Osteoblast (primary cell): ENCODE measurements around the gene PAX4. TPM values are rescaled to one million over a fixed set of nuclear protein-coding genes. Genes with fewer than 3 reads are reported as not detected.

Experiments
- DNase-seq: peaks from one replicate; pipeline ENCODE4 v3.0.0; 2011; ENCODE audit warnings: low spot score, mixed read lengths; ENCODE audit not compliant: insufficient read length; ENCODE audit errors: missing footprints
- H2AFZ ChIP-seq: 2 replicates; pipeline ENCODE4 v1.6.0; 2011; ENCODE audit warnings: mild to moderate bottlenecking, low read length
- H3K27ac ChIP-seq: 2 replicates; pipeline ENCODE4 v1.5.1; 2011; ENCODE audit warnings: mild to moderate bottlenecking, low read depth, low read length, moderate library complexity
- H3K27me3 ChIP-seq: 2 replicates; pipeline ENCODE4 v1.6.0; 2012; ENCODE audit warnings: mild to moderate bottlenecking, control low read depth, inconsistent platforms, low read length, moderate library complexity; ENCODE audit not compliant: insufficient read depth
- H3K36me3 ChIP-seq: 2 replicates; pipeline ENCODE4 v1.5.1; 2011; ENCODE audit warnings: mild to moderate bottlenecking, low read length, control low read depth, moderate library complexity; ENCODE audit not compliant: insufficient read depth
- H3K4me1 ChIP-seq: 2 replicates; pipeline ENCODE4 v1.5.1; 2011; ENCODE audit warnings: mild to moderate bottlenecking, low read length, control low read depth, moderate library complexity; ENCODE audit not compliant: insufficient read depth
- H3K4me2 ChIP-seq: 2 replicates; pipeline ENCODE4 v1.6.0; 2011; ENCODE audit warnings: mild to moderate bottlenecking, low read length; ENCODE audit not compliant: insufficient read depth
- H3K4me3 ChIP-seq: fragments of 200-600 bp; sonication (generic); 3 replicates; pipeline ENCODE4 v1.5.1; 2012; ENCODE audit warnings: mild to moderate bottlenecking, low read length, inconsistent platforms; ENCODE audit not compliant: insufficient read depth
- H3K79me2 ChIP-seq: 2 replicates; pipeline ENCODE4 v1.6.0; 2012; ENCODE audit warnings: mild to moderate bottlenecking, low read length, control low read depth, inconsistent platforms; ENCODE audit not compliant: insufficient read depth
- H3K9me3 ChIP-seq: 2 replicates; pipeline ENCODE4 v1.5.1; 2011; ENCODE audit warnings: low read depth, low read length, control low read depth
- H4K20me1 ChIP-seq: 2 replicates; pipeline ENCODE4 v1.6.0; 2012; ENCODE audit warnings: mild to moderate bottlenecking, low read length, control low read depth; ENCODE audit not compliant: insufficient read depth
- total RNA-seq: library from RNA; depleted of rRNA; stranded (reverse); fragments of >200 nt; gene quantifications from 2 replicates; pipeline ENCODE4 v1.2.3, GENCODE V29; 2012
- TF ChIP-seq, protein P1 (sequence below): IDR thresholded peaks from 2 replicates; pipeline ENCODE4 v1.5.1; 2011; ENCODE audit warnings: mild to moderate bottlenecking, low read depth, low read length, moderate library complexity; ENCODE audit errors: extremely low read depth

The PAX4 gene
- total RNA-seq, 1 donor, result not detected

DNA sequence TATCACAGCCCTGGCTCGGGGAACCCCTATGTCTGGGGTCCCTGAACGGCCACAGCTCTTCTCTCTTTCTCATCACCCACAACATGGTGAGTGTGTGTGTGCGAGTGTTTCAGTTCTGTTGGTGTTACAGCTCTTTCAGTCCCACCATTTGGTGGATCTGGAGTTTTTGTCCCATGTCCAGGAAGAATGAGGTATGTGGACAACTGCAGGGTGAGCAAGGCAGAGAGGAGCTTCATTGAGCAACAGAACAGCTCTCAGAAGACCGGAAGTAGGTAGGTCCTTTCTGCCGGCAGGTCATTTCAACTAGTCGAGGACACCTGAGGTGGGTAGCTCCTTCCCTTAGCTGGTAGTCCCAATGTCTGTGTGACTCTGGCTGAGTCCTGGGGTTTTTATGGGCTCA, 9.5 kb downstream of the PAX4 start:
- TF ChIP-seq, protein P1, sequence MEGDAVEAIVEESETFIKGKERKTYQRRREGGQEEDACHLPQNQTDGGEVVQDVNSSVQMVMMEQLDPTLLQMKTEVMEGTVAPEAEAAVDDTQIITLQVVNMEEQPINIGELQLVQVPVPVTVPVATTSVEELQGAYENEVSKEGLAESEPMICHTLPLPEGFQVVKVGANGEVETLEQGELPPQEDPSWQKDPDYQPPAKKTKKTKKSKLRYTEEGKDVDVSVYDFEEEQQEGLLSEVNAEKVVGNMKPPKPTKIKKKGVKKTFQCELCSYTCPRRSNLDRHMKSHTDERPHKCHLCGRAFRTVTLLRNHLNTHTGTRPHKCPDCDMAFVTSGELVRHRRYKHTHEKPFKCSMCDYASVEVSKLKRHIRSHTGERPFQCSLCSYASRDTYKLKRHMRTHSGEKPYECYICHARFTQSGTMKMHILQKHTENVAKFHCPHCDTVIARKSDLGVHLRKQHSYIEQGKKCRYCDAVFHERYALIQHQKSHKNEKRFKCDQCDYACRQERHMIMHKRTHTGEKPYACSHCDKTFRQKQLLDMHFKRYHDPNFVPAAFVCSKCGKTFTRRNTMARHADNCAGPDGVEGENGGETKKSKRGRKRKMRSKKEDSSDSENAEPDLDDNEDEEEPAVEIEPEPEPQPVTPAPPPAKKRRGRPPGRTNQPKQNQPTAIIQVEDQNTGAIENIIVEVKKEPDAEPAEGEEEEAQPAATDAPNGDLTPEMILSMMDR, result no peak
- Histone ChIP-seq H2AFZ (no peak overlapping the region), H3K9me3 (no peaks in the 10 kb centered on the region), H4K20me1 (no peaks in the 10 kb centered on the region), H3K4me3 (no peak overlapping the region), H3K36me3 (no peaks in the 10 kb centered on the region), H3K79me2 (no peaks in the 10 kb centered on the region), H3K4me2 (no peak overlapping the region), H3K4me1 (no peaks in the 10 kb centered on the region), H3K27ac (no peak overlapping the region), H3K27me3 (no peaks in the 10 kb centered on the region)
- DNase-seq, result no peak

DNA sequence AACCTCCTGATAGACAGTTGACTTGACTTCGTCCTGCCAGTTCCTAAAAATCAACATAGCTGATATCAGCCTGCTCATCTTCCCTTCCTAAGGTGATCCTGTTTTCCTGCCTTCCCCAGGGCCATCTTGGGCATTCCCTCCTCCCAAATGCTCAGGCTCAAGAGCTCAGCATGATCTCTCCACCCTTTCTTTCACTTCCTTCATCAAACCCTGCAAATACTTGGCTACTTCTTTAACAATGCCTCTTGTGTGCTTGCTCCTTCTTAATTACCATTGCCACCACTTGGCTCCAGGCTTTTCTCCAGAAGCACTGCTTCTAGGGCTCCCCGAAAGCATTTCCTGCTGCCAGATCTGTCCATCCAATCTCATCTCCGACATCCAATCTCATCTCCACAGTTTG, 17.1 kb downstream of the PAX4 start:
- peaks cover 17% of the 10 kb centered on the region for H3K27me3 ChIP-seq
- no peak overlapping the region for H3K4me3 ChIP-seq
- H2AFZ ChIP-seq, result no peak overlapping the region
- H3K4me1 ChIP-seq, result no peaks in the 10 kb centered on the region
- H4K20me1 ChIP-seq, result no peaks in the 10 kb centered on the region
- H3K4me2 ChIP-seq, result no peak overlapping the region
- H3K79me2 ChIP-seq, result no peaks in the 10 kb centered on the region
- TF ChIP-seq, protein P1, result no peak
- DNase-seq, result no peak
- no peak overlapping the region for H3K27ac ChIP-seq
- no peaks in the 10 kb centered on the region for H3K9me3 ChIP-seq
- no peaks in the 10 kb centered on the region for H3K36me3 ChIP-seq

DNA sequence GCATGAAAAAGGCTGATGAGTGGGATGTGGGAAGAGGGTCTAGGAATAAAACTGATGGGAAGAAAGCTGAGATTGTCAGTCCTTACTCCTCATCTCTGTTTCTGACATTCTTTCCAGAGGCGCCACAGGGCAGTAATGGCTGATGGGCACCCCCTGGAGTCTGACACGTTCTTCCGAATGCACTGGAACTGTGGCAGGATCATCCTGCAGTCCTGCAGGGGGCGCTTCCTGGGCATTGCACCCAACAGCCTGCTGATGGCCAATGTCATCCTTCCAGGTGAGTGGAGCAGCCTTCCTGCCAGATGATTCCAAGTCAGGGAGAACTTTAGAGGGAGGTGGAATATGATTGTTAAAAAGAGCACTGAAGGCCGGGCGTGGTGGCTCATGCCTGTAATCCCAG, 19.6 kb downstream of the PAX4 start:
- peak; percentile 73 for DNase-seq
- H3K4me1 ChIP-seq, result no peaks in the 10 kb centered on the region
- H3K27ac ChIP-seq, result no peak overlapping the region
- no peaks in the 10 kb centered on the region for H4K20me1 ChIP-seq
- no peak overlapping the region for H3K4me3 ChIP-seq
- H3K9me3 ChIP-seq, result no peaks in the 10 kb centered on the region
- H3K27me3 ChIP-seq, result peaks cover 17% of the 10 kb centered on the region
- no peak overlapping the region for H2AFZ ChIP-seq
- TF ChIP-seq, protein P1, result peak; percentile 46
- no peak overlapping the region for H3K4me2 ChIP-seq
- no peaks in the 10 kb centered on the region for H3K36me3 ChIP-seq
- no peaks in the 10 kb centered on the region for H3K79me2 ChIP-seq

DNA sequence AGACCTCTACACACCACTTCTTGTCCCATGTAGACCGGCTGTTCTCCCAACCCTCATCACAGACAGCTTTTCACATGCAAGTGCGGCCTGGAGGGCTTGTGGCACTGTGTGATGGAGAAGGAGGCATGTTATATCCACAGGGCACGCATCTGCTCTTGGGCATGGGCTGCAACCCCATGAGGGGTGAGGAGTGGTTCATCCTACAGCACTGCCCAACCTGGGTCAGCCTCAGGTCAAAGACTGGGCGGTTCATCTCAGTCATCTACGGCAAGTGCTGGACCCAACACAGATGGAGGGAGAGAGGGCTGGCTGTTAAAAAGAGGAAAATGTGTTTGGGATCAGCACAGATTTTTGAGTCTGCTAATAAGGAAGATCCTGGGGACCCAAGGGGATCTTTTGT, 22.2 kb downstream of the PAX4 start:
- Histone ChIP-seq H2AFZ (no peak overlapping the region), H3K36me3 (peaks cover 12% of the 10 kb centered on the region), H3K27me3 (peaks cover 9% of the 10 kb centered on the region), H3K27ac (no peak overlapping the region), H3K4me1 (no peaks in the 10 kb centered on the region), H3K79me2 (no peaks in the 10 kb centered on the region), H4K20me1 (peaks cover 8% of the 10 kb centered on the region), H3K4me3 (no peak overlapping the region), H3K9me3 (no peaks in the 10 kb centered on the region), H3K4me2 (no peak overlapping the region)
- TF ChIP-seq, protein P1, result no peak
- no peak for DNase-seq
